HepG2 (cell line): ENCODE data around the gene PPP2R5C.

Experiments used
- AGO2 ChIP-seq: fragments of 200-400 bp; formaldehyde crosslinking; optimal IDR thresholded peaks from 2 replicates; pipeline ENCODE3; 2017; ENCODE audit warnings: mild to moderate bottlenecking, low read depth, low read length, moderate library complexity
- FOSL2 ChIP-seq: sonication (generic); formaldehyde crosslinking; IDR thresholded peaks from 2 replicates; pipeline ENCODE4 v1.4.0; 2020; ENCODE audit warnings: missing genetic modification reagents
- GATAD1 ChIP-seq: IDR thresholded peaks from 2 replicates; pipeline ENCODE4 v1.6.1; 2016; ENCODE audit warnings: missing genetic modification reagents, missing compliant biosample characterization
- PHF8 ChIP-seq: sonication (generic); formaldehyde crosslinking; IDR thresholded peaks from 2 replicates; pipeline ENCODE4 v1.5.0; 2020; ENCODE audit warnings: missing genetic modification reagents
- POLR2A ChIP-seq, 2 experiments: IDR thresholded peaks; 2 replicates each; pipeline ENCODE4 v1.6.1; 2011; ENCODE audit warnings: low read depth in 2 of 2, low read length in 2 of 2, mild to moderate bottlenecking in 1 of 2, moderate library complexity in 1 of 2; ENCODE audit not compliant: insufficient read depth in 1 of 2
- RAD21 ChIP-seq: fragments of 450-650 bp; formaldehyde crosslinking; IDR thresholded peaks from 2 replicates; pipeline ENCODE4 v1.5.0; 2020; ENCODE audit warnings: mild to moderate bottlenecking
- RBAK ChIP-seq: sonication (generic); formaldehyde crosslinking; IDR thresholded peaks from 2 replicates; pipeline ENCODE4 v1.5.1; 2020; ENCODE audit warnings: mild to moderate bottlenecking, missing genetic modification reagents
- TAF1 ChIP-seq: sonication (generic); formaldehyde crosslinking; IDR thresholded peaks from 2 replicates; pipeline ENCODE4 v1.4.0; 2020; ENCODE audit warnings: missing genetic modification reagents
- ZFP37 ChIP-seq: sonication (generic); formaldehyde crosslinking; IDR thresholded peaks from 2 replicates; pipeline ENCODE4 v1.4.0; 2020; ENCODE audit warnings: missing genetic modification reagents, borderline replicate concordance
- ZNF124 ChIP-seq: sonication (generic); formaldehyde crosslinking; IDR thresholded peaks from 2 replicates; pipeline ENCODE4 v1.4.0; 2020; ENCODE audit warnings: missing genetic modification reagents
- ZNF484 ChIP-seq: sonication (generic); formaldehyde crosslinking; IDR thresholded peaks from 2 replicates; pipeline ENCODE4 v1.5.1; 2020; ENCODE audit warnings: mild to moderate bottlenecking, low read depth, missing genetic modification reagents, borderline replicate concordance
- ZNF749 ChIP-seq: sonication (generic); formaldehyde crosslinking; IDR thresholded peaks from 2 replicates; pipeline ENCODE4 v1.8.0; 2022; ENCODE audit warnings: mild to moderate bottlenecking, missing genetic modification reagents, moderate library complexity, borderline replicate concordance
- TF ChIP-seq, protein P1 (sequence below): IDR thresholded peaks from 2 replicates; pipeline ENCODE4 v1.4.0; 2020; ENCODE audit warnings: mild to moderate bottlenecking, missing genetic modification reagents

GRCh38 chr14:101773378-101773777 is 11.9 kb downstream of the PPP2R5C start:
- TF ChIP-seq GATAD1 (CRISPR knock-in tag) = no peak
- no peak for TF ChIP-seq ZFP37 (CRISPR knock-in tag)
- no peak for TF ChIP-seq POLR2A (IDR thresholded peaks at IDR 0.05; ENCODE audit: insufficient read depth in 1 of 2, low read depth in 2 of 2, low read length in 2 of 2)
- TF ChIP-seq ZNF124 (CRISPR knock-in tag) = no peak
- TF ChIP-seq FOSL2 (CRISPR knock-in tag) = no peak
- TF ChIP-seq ZNF749 (CRISPR knock-in tag) = no peak
- TF ChIP-seq, protein P1, sequence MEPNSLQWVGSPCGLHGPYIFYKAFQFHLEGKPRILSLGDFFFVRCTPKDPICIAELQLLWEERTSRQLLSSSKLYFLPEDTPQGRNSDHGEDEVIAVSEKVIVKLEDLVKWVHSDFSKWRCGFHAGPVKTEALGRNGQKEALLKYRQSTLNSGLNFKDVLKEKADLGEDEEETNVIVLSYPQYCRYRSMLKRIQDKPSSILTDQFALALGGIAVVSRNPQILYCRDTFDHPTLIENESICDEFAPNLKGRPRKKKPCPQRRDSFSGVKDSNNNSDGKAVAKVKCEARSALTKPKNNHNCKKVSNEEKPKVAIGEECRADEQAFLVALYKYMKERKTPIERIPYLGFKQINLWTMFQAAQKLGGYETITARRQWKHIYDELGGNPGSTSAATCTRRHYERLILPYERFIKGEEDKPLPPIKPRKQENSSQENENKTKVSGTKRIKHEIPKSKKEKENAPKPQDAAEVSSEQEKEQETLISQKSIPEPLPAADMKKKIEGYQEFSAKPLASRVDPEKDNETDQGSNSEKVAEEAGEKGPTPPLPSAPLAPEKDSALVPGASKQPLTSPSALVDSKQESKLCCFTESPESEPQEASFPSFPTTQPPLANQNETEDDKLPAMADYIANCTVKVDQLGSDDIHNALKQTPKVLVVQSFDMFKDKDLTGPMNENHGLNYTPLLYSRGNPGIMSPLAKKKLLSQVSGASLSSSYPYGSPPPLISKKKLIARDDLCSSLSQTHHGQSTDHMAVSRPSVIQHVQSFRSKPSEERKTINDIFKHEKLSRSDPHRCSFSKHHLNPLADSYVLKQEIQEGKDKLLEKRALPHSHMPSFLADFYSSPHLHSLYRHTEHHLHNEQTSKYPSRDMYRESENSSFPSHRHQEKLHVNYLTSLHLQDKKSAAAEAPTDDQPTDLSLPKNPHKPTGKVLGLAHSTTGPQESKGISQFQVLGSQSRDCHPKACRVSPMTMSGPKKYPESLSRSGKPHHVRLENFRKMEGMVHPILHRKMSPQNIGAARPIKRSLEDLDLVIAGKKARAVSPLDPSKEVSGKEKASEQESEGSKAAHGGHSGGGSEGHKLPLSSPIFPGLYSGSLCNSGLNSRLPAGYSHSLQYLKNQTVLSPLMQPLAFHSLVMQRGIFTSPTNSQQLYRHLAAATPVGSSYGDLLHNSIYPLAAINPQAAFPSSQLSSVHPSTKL = no peak
- TF ChIP-seq RBAK (CRISPR knock-in tag) = no peak
- no peak for TF ChIP-seq ZNF484 (CRISPR knock-in tag)
- TF ChIP-seq PHF8 (CRISPR knock-in tag) = no peak
- TF ChIP-seq AGO2 = no peak
- no peak for TF ChIP-seq RAD21 (CRISPR knock-in tag)
- no peak for TF ChIP-seq TAF1 (CRISPR knock-in tag)
